B cell (primary cell): ENCODE measurements around the gene RAPGEF5. TPM values are rescaled to one million over a fixed set of nuclear protein-coding genes. Genes with fewer than 3 reads are reported as not detected.

ENCODE experiments used
- ATAC-seq: fragments of 200-7000 bp; cut with Tn5 transposase; one replicate; pipeline ENCODE4 v1.10.0; 2021; ENCODE audit warnings: low read depth, mild to moderate bottlenecking, moderate number of reproducible peaks, moderate library complexity
- CTCF ChIA-PET: fragments of 350-600 bp; sonication (Branson Sonifier 250); formaldehyde crosslinking; loops from one replicate; lab custom pipeline; 2021; ENCODE audit warnings: antibody characterized with exemption, inconsistent platforms; lab: Charles Lee
- POLR2A ChIA-PET: fragments of 350-600 bp; sonication (Branson Sonifier 250); formaldehyde crosslinking; loops from one replicate; lab custom pipeline; 2021; ENCODE audit warnings: antibody characterized with exemption; lab: Charles Lee
- DNase-seq: peaks from one replicate; pipeline ENCODE4 v3.0.0; 2013
- H2AFZ ChIP-seq: 2 replicates; pipeline ENCODE4 v1.6.1; 2012; ENCODE audit warnings: mild to moderate bottlenecking, low read depth, low read length; ENCODE audit not compliant: insufficient read depth, poor library complexity, severe bottlenecking
- H3K27ac ChIP-seq, 2 donors: 1 replicate in 1 of 2; 2 replicates in 1 of 2; pipeline ENCODE4 v1.5.1; 2012 to 2013; ENCODE audit warnings: low read length in 2 of 2, mild to moderate bottlenecking in 2 of 2, moderate library complexity in 1 of 2
- H3K27me3 ChIP-seq, 4 experiments: fragments of 200-600 bp in 1 of 4; sonication (generic) in 1 of 4; replicated peaks in 1 of 4; 1 replicate in 2 of 4; 2 replicates in 2 of 4; pipeline versions ENCODE4 v1.6.1 to v1.7.0; 2013 to 2016; ENCODE audit warnings: low read length in 3 of 4, mild to moderate bottlenecking in 2 of 4, mixed read lengths in 1 of 4, moderate library complexity in 1 of 4; ENCODE audit not compliant: insufficient read depth in 4 of 4, control insufficient read depth in 3 of 4; ENCODE audit errors: control extremely low read depth in 1 of 4
- H3K36me3 ChIP-seq, 2 experiments: replicated peaks in 1 of 2; 1 replicate in 1 of 2; 2 replicates in 1 of 2; pipeline versions ENCODE4 v1.6.1 to v1.7.1; 2013; ENCODE audit warnings: low read length in 1 of 2; ENCODE audit not compliant: insufficient read depth in 2 of 2, control insufficient read depth in 1 of 2; ENCODE audit errors: control extremely low read depth in 1 of 2, extremely low read depth in 1 of 2
- H3K4me1 ChIP-seq, 2 donors: fragments of 200-600 bp in 1 of 2; sonication (generic) in 1 of 2; 1 replicate in 1 of 2; 2 replicates in 1 of 2; pipeline versions ENCODE4 v1.5.1 to v1.6.1; 2013 to 2017; ENCODE audit warnings: low read length in 2 of 2; ENCODE audit not compliant: control insufficient read depth in 2 of 2, insufficient read depth in 2 of 2
- H3K4me2 ChIP-seq: replicated peaks from 2 replicates; pipeline ENCODE3; 2012; ENCODE audit warnings: mild to moderate bottlenecking, low read depth, low read length; ENCODE audit not compliant: poor library complexity, severe bottlenecking
- H3K4me3 ChIP-seq, 5 experiments: fragments of 200-600 bp in 1 of 5; sonication (generic) in 1 of 5; 1 replicate in 3 of 5; 2 replicates in 2 of 5; pipeline versions ENCODE4 v1.5.1 to v1.7.0; 2011 to 2016; ENCODE audit warnings: low read length in 4 of 5, mild to moderate bottlenecking in 4 of 5, low read depth in 2 of 5, control low read depth in 1 of 5, moderate library complexity in 1 of 5; ENCODE audit not compliant: insufficient read depth in 1 of 5; ENCODE audit errors: control extremely low read depth in 1 of 5, extremely low read depth in 1 of 5
- H3K79me2 ChIP-seq: fragments of 200-600 bp; sonication (generic); one replicate; pipeline ENCODE4 v1.6.0; 2016; ENCODE audit warnings: low read length; ENCODE audit not compliant: control insufficient read depth, insufficient read depth
- H3K9ac ChIP-seq: fragments of 200-600 bp; sonication (generic); 2 replicates; pipeline ENCODE4 v1.6.1; 2017; ENCODE audit warnings: mild to moderate bottlenecking, low read length, moderate library complexity
- H3K9me3 ChIP-seq, 3 donors: one replicate each; pipeline versions ENCODE4 v1.6.1 to v1.7.1; 2013; ENCODE audit warnings: low read length in 2 of 3; ENCODE audit not compliant: control insufficient read depth in 2 of 3, insufficient read depth in 1 of 3; ENCODE audit errors: control extremely low read depth in 1 of 3
- H4K20me1 ChIP-seq: 2 replicates; pipeline ENCODE4 v1.6.0; 2012; ENCODE audit warnings: mild to moderate bottlenecking, low read length; ENCODE audit not compliant: insufficient read depth, control insufficient read depth, poor library complexity, severe bottlenecking
- H3K27ac Mint-ChIP-seq: one replicate; pipeline ENCODE4 v1.8.0; 2021; ENCODE audit warnings: mixed read lengths
- H3K27me3 Mint-ChIP-seq: one replicate; pipeline ENCODE4 v1.8.0; 2021; ENCODE audit warnings: mixed read lengths
- H3K4me1 Mint-ChIP-seq: one replicate; pipeline ENCODE4 v1.8.0; 2021; ENCODE audit warnings: mixed read lengths
- H3K4me3 Mint-ChIP-seq: one replicate; pipeline ENCODE4 v1.8.0; 2021; ENCODE audit warnings: mixed read lengths
- H3K9me3 Mint-ChIP-seq: one replicate; pipeline ENCODE4 v1.8.0; 2022; ENCODE audit warnings: mixed read lengths; ENCODE audit not compliant: insufficient read depth
- CTCF ChIP-seq: fragments of 200-600 bp; IDR thresholded peaks from one replicate; pipeline ENCODE4 v1.8.0; 2022; ENCODE audit warnings: antibody characterized with exemption, mild to moderate bottlenecking
- EZH2 ChIP-seq: IDR thresholded peaks from 2 replicates; pipeline ENCODE4 v1.6.1; 2012; ENCODE audit warnings: borderline replicate concordance, low read depth, mild to moderate bottlenecking, moderate library complexity, low read length; ENCODE audit not compliant: insufficient read depth, poor library complexity, severe bottlenecking
- WGBS: methylation state at CpG from one replicate; pipeline ENCODE4 v1.1.5; 2013; ENCODE audit warnings: missing lambda C conversion rate; ENCODE audit not compliant: insufficient coverage; 5-methylcytosine and 5-hydroxymethylcytosine counted together
- intact Hi-C: fragments of 100-400 bp; cut with micrococcal nuclease; formaldehyde crosslinking; loops from one replicate; pipeline ENCODE4 v1.10.0; 2022
- polyA plus RNA-seq: library from polyadenylated mRNA; depleted of rRNA; stranded (reverse); fragments of >200 nt; gene quantifications from 2 replicates; pipeline ENCODE4 v1.2.3, GENCODE V29; 2012
- total RNA-seq, 2 donors: library from RNA; stranded (reverse); fragments of 120-200 nt in 1 of 2; gene quantifications; 1 replicate in 1 of 2; 2 replicates in 1 of 2; pipeline versions ENCODE4 v1.2.3 to v1.2.4, GENCODE V29; 2013 to 2022

Gene RAPGEF5
- total and polyA plus RNA-seq, 2 donors (not counting 1 experiment from before 2014, with no cell fraction given) = 1.5 to 37.6 TPM

- no peaks in the 10 kb centered on the region for H3K79me2 ChIP-seq
- no peak overlapping the region for H3K4me2 ChIP-seq
- no peaks in the 10 kb centered on the region for H3K27me3 Mint-ChIP-seq
- no peaks in the 10 kb centered on the region for H3K9me3 Mint-ChIP-seq
- no peaks in the 10 kb centered on the region for H3K4me1 ChIP-seq
- no peak overlapping the region for H3K27ac Mint-ChIP-seq
- DNase-seq (no peak), ATAC-seq (no peak)
- no peaks in the 10 kb centered on the region for H3K9me3 ChIP-seq
- no peaks in the 10 kb centered on the region for H3K27me3 ChIP-seq
- no peaks in the 10 kb centered on the region for H3K4me1 Mint-ChIP-seq
- H3K9ac ChIP-seq = no peak overlapping the region
- no peaks in the 10 kb centered on the region for H3K36me3 ChIP-seq
- WGBS = 96% methylated on average over 4 of the region's 5 CpGs
- ChIA-PET CTCF (interaction anchor here (0.6 to 2.3 kb wide), 2 partner anchors 29 to 88 kb away, joined by 3 to 8 read pairs; no protein-coding TSS in a partner anchor), POLR2A (no interaction called here)
- H3K27ac ChIP-seq = no peak overlapping the region
- no peaks in the 10 kb centered on the region for H4K20me1 ChIP-seq
- intact Hi-C loops = no loop called here
- no peak overlapping the region for H3K4me3 Mint-ChIP-seq
- no peak for TF ChIP-seq CTCF
- no peak for TF ChIP-seq EZH2
- no peak overlapping the region for H3K4me3 ChIP-seq
- no peak overlapping the region for H2AFZ ChIP-seq
Measured at GRCh38 chr7:22138886-22139285, 218.1 kb downstream of the RAPGEF5 start.

- WGBS = 98% methylated on average over 5 of the region's 5 CpGs
- H3K9me3 Mint-ChIP-seq = no peaks in the 10 kb centered on the region
- no peak for TF ChIP-seq CTCF
- TF ChIP-seq EZH2 = no peak
- ChIA-PET CTCF (interaction anchor here (0.5 kb wide), 1 partner anchor 1134 kb away, joined by 4 read pairs; no protein-coding TSS in a partner anchor), POLR2A (no interaction called here)
- no peaks in the 10 kb centered on the region for H3K27me3 ChIP-seq
- ATAC-seq = no peak
- no peak overlapping the region for H3K9ac ChIP-seq
- H2AFZ ChIP-seq = no peak overlapping the region
- H3K27ac Mint-ChIP-seq = no peak overlapping the region
- no peaks in the 10 kb centered on the region for H3K27me3 Mint-ChIP-seq
- no peaks in the 10 kb centered on the region for H3K9me3 ChIP-seq
- no peaks in the 10 kb centered on the region for H3K36me3 ChIP-seq
- no peaks in the 10 kb centered on the region for H3K4me1 ChIP-seq
- intact Hi-C loops = no loop called here
- no peaks in the 10 kb centered on the region for H3K4me1 Mint-ChIP-seq
- no peak overlapping the region for H3K4me2 ChIP-seq
- H3K4me3 ChIP-seq = no peak overlapping the region
- H3K27ac ChIP-seq = no peak overlapping the region
- H3K79me2 ChIP-seq = no peaks in the 10 kb centered on the region
- no peak for DNase-seq
- H3K4me3 Mint-ChIP-seq = no peak overlapping the region
- no peaks in the 10 kb centered on the region for H4K20me1 ChIP-seq
Measured at GRCh38 chr7:22138106-22138505, 218.8 kb downstream of the RAPGEF5 start.
